PC-3 (cell line): ENCODE measurements around the gene POLR3GL. TPM values are rescaled to one million over a fixed set of nuclear protein-coding genes. Genes with fewer than 3 reads are reported as not detected.
"Not testable (repeated sequence)": the region's sequence is repeated elsewhere in the genome, so short reads cannot be mapped to it uniquely, and the experiment has no call there.

Source experiments
- ATAC-seq: fragments of 200-7000 bp; cut with Tn5 transposase; 2 replicates; pipeline ENCODE4 v1.9.1; 2020; ENCODE audit warnings: mild to moderate bottlenecking, moderate library complexity
- BruUV-seq: library from RNA; stranded (reverse); fragments of 400-500 nt; replicated peaks from 2 replicates; lab custom pipeline; 2021; lab: Mats Ljungman, UMichigan
- CTCF ChIA-PET: fragments of 300-600 bp; sonication (Branson Sonifier 250); formaldehyde crosslinking; loops from one replicate; lab custom pipeline; 2022; ENCODE audit warnings: antibody characterized with exemption; lab: Charles Lee
- POLR2A ChIA-PET: fragments of 300-600 bp; sonication (Branson Sonifier 250); formaldehyde crosslinking; loops from one replicate; lab custom pipeline; 2022; ENCODE audit warnings: antibody characterized with exemption; ENCODE audit not compliant: unreplicated experiment; lab: Charles Lee
- DNase-seq: peaks from one replicate; pipeline ENCODE4 v3.0.0-alpha.2; 2015
- H2AFZ ChIP-seq: fragments of 300-600 bp; sonication (generic); 2 replicates; pipeline ENCODE4 v1.6.0; 2016; ENCODE audit warnings: antibody characterized with exemption, low read length
- H3F3A ChIP-seq: fragments of 300-600 bp; sonication (generic); one replicate; pipeline ENCODE4 v1.6.0; 2017; ENCODE audit warnings: antibody characterized with exemption, low read length, control low read depth, mild to moderate bottlenecking; ENCODE audit not compliant: unreplicated experiment
- H3K27ac ChIP-seq: fragments of 300-600 bp; sonication (generic); 2 replicates; pipeline ENCODE4 v1.5.1; 2016; ENCODE audit warnings: mild to moderate bottlenecking, low read length
- H3K27me3 ChIP-seq: fragments of 300-600 bp; sonication (generic); 2 replicates; pipeline ENCODE4 v1.6.1; 2016; ENCODE audit warnings: low read length, mixed read lengths
- H3K36me3 ChIP-seq: fragments of 300-600 bp; sonication (generic); 2 replicates; pipeline ENCODE4 v1.6.1; 2016; ENCODE audit warnings: low read depth, mixed run types, low read length, mixed read lengths
- H3K4me1 ChIP-seq: fragments of 300-600 bp; sonication (generic); 2 replicates; pipeline ENCODE4 v1.5.1; 2016; ENCODE audit warnings: low read length; ENCODE audit not compliant: insufficient read depth
- H3K4me2 ChIP-seq: fragments of 300-600 bp; sonication (generic); 2 replicates; pipeline ENCODE4 v1.6.0; 2016; ENCODE audit warnings: low read length
- H3K4me3 ChIP-seq: fragments of 300-600 bp; sonication (generic); 2 replicates; pipeline ENCODE4 v1.5.1; 2016; ENCODE audit warnings: mild to moderate bottlenecking, low read length, mixed read lengths
- H3K79me2 ChIP-seq: fragments of 300-600 bp; sonication (generic); 2 replicates; pipeline ENCODE4 v1.6.1; 2017; ENCODE audit warnings: low read length, mixed read lengths
- H3K9ac ChIP-seq: fragments of 300-600 bp; sonication (generic); 2 replicates; pipeline ENCODE4 v1.6.0; 2016; ENCODE audit warnings: mild to moderate bottlenecking, low read length
- H3K9me2 ChIP-seq: fragments of 300-600 bp; sonication (generic); replicated peaks from 2 replicates; pipeline ENCODE4 v1.6.1; 2016; ENCODE audit warnings: mixed run types, low read length, mixed read lengths
- H3K9me3 ChIP-seq: fragments of 300-600 bp; sonication (generic); 2 replicates; pipeline ENCODE4 v1.6.1; 2016; ENCODE audit warnings: low read length, mixed read lengths
- H4K20me1 ChIP-seq: fragments of 300-600 bp; sonication (generic); 2 replicates; pipeline ENCODE4 v1.6.1; 2016; ENCODE audit warnings: low read length, mixed read lengths
- CTCF ChIP-seq: fragments of 300-600 bp; sonication (generic); conservative IDR thresholded peaks from 2 replicates; pipeline ENCODE4 v1.5.1; 2017; ENCODE audit warnings: antibody characterized with exemption, low read depth, mild to moderate bottlenecking, low read length
- EZH2 ChIP-seq: fragments of 300-600 bp; sonication (generic); IDR thresholded peaks from one replicate; pipeline ENCODE4 v1.6.1; 2017; ENCODE audit warnings: antibody characterized with exemption, mild to moderate bottlenecking, low read length; ENCODE audit not compliant: unreplicated experiment
- EZH2phosphoT487 ChIP-seq: fragments of 300-600 bp; sonication (generic); IDR thresholded peaks from 2 replicates; pipeline ENCODE4 v1.6.1; 2018; ENCODE audit warnings: mild to moderate bottlenecking, antibody characterized with exemption, low read length, borderline replicate concordance
- intact Hi-C: fragments of 100-400 bp; cut with micrococcal nuclease; formaldehyde crosslinking; loops from 2 replicates; pipeline ENCODE4 v1.9.0; 2023
- total RNA-seq: library from RNA; depleted of rRNA; stranded (reverse); fragments of >200 nt; gene quantifications from 2 replicates; pipeline ENCODE4 v1.2.3, GENCODE V29; 2014

POLR3GL gene
- total RNA-seq, 1 experiment from 2014 or later, result 8.4 TPM

DNA sequence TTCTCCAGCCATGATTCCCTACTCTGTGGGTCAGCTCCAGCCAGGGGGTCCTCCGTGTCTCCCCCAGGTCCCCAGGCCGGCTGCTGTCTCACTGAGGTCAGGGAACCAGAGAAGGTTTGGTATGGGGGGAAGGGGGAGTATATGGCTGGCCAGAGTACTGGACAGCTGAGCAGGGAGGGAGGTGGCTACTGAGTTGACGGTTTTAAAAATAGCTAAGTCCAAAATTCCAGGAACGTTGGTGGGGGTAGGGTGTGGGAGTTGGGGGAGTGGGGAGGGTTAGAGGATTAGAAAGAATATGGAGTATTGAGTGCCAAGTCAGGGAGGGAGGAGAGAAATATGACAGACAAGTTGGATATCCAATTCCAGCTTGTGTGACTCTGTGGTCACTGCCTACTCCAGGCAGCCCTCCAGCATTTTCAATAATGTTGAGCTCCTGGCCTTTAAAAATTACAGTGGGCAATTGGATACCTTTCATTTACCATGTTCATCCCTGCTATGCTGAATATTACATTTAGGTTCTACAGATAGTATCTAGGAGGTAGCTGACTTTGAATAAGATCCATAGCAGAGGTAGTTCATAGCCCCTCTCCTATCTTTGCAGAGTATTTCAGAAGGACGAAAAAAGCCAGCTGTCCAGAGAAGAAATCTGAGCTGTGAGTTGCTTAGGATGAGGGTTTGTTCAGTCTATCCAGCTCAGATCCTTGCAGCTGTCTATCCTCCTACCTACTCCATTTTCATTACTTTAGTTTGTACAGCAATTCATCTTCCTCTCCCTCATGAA is 57.3 kb downstream of the POLR3GL start, which contains the start of gene HJV:
Gene HJV (minus strand): TSS at position 114 of the 781 bp plus-strand sequence. CDS start 1,504 bp downstream, outside the sequence.
- TF ChIP-seq EZH2 (no peak), EZH2phosphoT487 (no peak), CTCF (no peak)
- no peaks in the 10 kb centered on the region for H3K9me2 ChIP-seq
- intact Hi-C loops, result no loop called here
- no peaks in the 10 kb centered on the region for H4K20me1 ChIP-seq
- H3K27me3 ChIP-seq, result 0 out of 2 replicates have a peak, but pooled peaks cover 6% of the 10 kb centered on the region
- H3K4me2 ChIP-seq, result no peak within 1 kb of the TSS
- H3K9ac ChIP-seq, result no peak within 1 kb of the TSS
- H3K4me3 ChIP-seq, result no peak within 1 kb of the TSS
- ChIA-PET CTCF (interaction anchor here (1.5 kb wide), 1 partner anchor 10 kb away, joined by 4 read pairs; no protein-coding TSS in a partner anchor), POLR2A (interaction anchor here (0.5 kb wide), 1 partner anchor 24 kb away, joined by 7 read pairs; no protein-coding TSS in a partner anchor)
- no peaks in the 10 kb centered on the region for H3K36me3 ChIP-seq
- H3K9me3 ChIP-seq, result no peaks in the 10 kb centered on the region
- no peaks in the 10 kb centered on the region for H3K79me2 ChIP-seq
- no peak within 1 kb of the TSS for H2AFZ ChIP-seq
- ATAC-seq (no peak), DNase-seq (no peak)
- H3F3A ChIP-seq, result no peaks in the 10 kb centered on the region
- no TSS peak for BruUV-seq
- no peaks in the 10 kb centered on the region for H3K4me1 ChIP-seq
- no peak within 1 kb of the TSS for H3K27ac ChIP-seq

GRCh38 chr1:146022403-146023127 is 58.1 kb downstream of the POLR3GL start:
- Histone ChIP-seq H3K4me1 (no peaks in the 10 kb centered on the region), H3K9ac (no peak overlapping the region), H3F3A (no peaks in the 10 kb centered on the region), H3K9me3 (no peaks in the 10 kb centered on the region), H3K4me3 (no peak overlapping the region), H3K36me3 (no peaks in the 10 kb centered on the region), H3K27me3 (0 out of 2 replicates have a peak, but pooled peaks cover 6% of the 10 kb centered on the region), H3K9me2 (no peaks in the 10 kb centered on the region), H2AFZ (no peak overlapping the region), H3K27ac (no peak overlapping the region), H3K79me2 (no peaks in the 10 kb centered on the region), H4K20me1 (no peaks in the 10 kb centered on the region), H3K4me2 (no peak overlapping the region)
- intact Hi-C loops, result no loop called here
- BruUV-seq, result no TSS peak
- no peak for DNase-seq
- no peak for ATAC-seq
- ChIA-PET POLR2A (interaction anchor here (0.5 kb wide), 1 partner anchor 24 kb away, joined by 7 read pairs; no protein-coding TSS in a partner anchor), CTCF (no interaction called here)
- no peak for TF ChIP-seq EZH2
- TF ChIP-seq EZH2phosphoT487, result no peak
- no peak for TF ChIP-seq CTCF

DNA sequence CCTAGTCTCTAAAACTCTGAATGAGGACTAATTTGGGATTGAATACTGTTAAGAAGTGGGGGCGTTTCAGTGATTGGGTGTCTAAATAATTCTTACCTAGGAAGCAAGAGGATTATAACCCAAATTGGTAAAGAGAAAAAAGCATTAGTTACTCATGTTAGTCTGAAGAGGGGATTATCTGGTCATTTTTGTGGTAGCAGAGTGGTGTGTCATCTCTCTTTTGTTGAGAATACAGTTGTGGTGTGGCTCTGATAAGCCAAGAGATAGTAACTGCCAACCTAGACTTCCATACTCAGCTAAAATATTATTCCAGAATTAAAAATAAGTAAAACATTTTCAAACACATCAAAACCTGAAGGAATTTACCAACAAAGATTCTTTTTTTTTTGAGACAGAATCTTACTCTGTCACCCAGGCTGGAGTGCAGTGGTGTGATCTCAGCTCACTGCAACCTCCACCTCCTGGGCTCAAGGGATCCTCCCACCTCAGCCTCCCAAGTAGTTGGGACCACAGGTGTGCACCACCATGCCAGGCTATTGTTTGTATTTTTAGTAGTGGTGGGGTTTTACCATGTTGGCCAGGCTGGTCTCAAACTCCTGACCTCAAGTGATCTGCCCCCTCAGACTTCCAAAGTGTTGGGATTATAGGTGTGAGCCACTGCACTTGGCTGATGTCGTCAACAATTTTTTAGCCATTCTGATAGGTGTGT is 61.5 kb downstream of the POLR3GL start:
- H3K9ac ChIP-seq, H3K9me2 ChIP-seq, intact Hi-C loops, H3K27ac ChIP-seq, H2AFZ ChIP-seq, H3K9me3 ChIP-seq, H3K79me2 ChIP-seq, DNase-seq, BruUV-seq, ATAC-seq, H3K4me2 ChIP-seq, H3K4me3 ChIP-seq, H3K27me3 ChIP-seq, H3K4me1 ChIP-seq, H4K20me1 ChIP-seq, H3F3A ChIP-seq, CTCF ChIA-PET, H3K36me3 ChIP-seq: not testable (repeated sequence)
- POLR2A ChIA-PET, result interaction anchor here (0.7 kb wide), 1 partner anchor 135 kb away, joined by 3 read pairs; no protein-coding TSS in a partner anchor

- not testable (repeated sequence) for ATAC-seq
Observed at GRCh38 chr1:146026650-146027049, 62.2 kb downstream of the POLR3GL start.

More at GRCh38 chr1:146026650-146027049, 62.2 kb downstream of the POLR3GL start:
- H3K4me2 ChIP-seq, H2AFZ ChIP-seq, H3K27ac ChIP-seq, H3K79me2 ChIP-seq, BruUV-seq, H3K4me3 ChIP-seq, CTCF ChIA-PET, H3K9me2 ChIP-seq, H3K4me1 ChIP-seq, H3F3A ChIP-seq, DNase-seq, H3K36me3 ChIP-seq, H3K9ac ChIP-seq, H3K27me3 ChIP-seq, intact Hi-C loops, H4K20me1 ChIP-seq, H3K9me3 ChIP-seq: not testable (repeated sequence)
- POLR2A ChIA-PET, result interaction anchor here (0.6 to 0.7 kb wide), 2 partner anchors 12 to 136 kb away, joined by 3 read pairs; no protein-coding TSS in a partner anchor
